ENCODE results near the gene CEBPE. TPM values are rescaled to one million over a fixed set of nuclear protein-coding genes. Genes with fewer than 3 reads are reported as not detected.

CEBPE gene
- total and polyA plus RNA-seq, 11 donors, result 0.18 to 0.32 (median 0.24) TPM; not detected in 8

GRCh38 chr14:23137813-23138535, 18.9 kb upstream of the CEBPE start:
- DNase-seq (no peak), ATAC-seq (no peak)
- H3K36me3 ChIP-seq, result peaks cover 0 to 29% (median 10%) of the 10 kb centered on the region in 9 donors
- intact Hi-C loops (cut with DNase I), result no loop called here
- peaks cover 0 to 24% (median 9%) of the 10 kb centered on the region in 12 donors for H3K4me1 ChIP-seq
- no peaks in the 10 kb centered on the region for H3K27me3 ChIP-seq
- 66 to 74% (median 70%) methylated on average over 6 of the region's 6 CpGs for WGBS, 4 donors
- H3K9me3 ChIP-seq, result no peaks in the 10 kb centered on the region
- no peak overlapping the region for H3K4me3 ChIP-seq
- peak overlapping the region in 4 of 12 donors; percentile 19 to 50 (median 28) for H3K27ac ChIP-seq
- TF ChIP-seq CTCF (IDR thresholded peaks at IDR 0.05) (no peak), POLR2A (IDR thresholded peaks at IDR 0.05) (no peak)

- no peaks in the 10 kb centered on the region for H3K9me3 ChIP-seq
- no peak for DNase-seq
- peak; percentile 34 to 65 (median 56) for ATAC-seq
- peaks cover 0 to 29% (median 10%) of the 10 kb centered on the region in 9 donors for H3K36me3 ChIP-seq
- peaks cover 0 to 17% (median 4%) of the 10 kb centered on the region in 12 donors for H3K4me1 ChIP-seq
- TF ChIP-seq POLR2A (IDR thresholded peaks at IDR 0.05) (no peak), CTCF (IDR thresholded peaks at IDR 0.05) (no peak)
- H3K27ac ChIP-seq, result peak overlapping the region in 4 of 12 donors; percentile 19 to 50 (median 28)
- intact Hi-C loops (cut with DNase I), result no loop called here
- WGBS, 4 donors, result 69 to 77% (median 73%) methylated on average over 9 to 11 of the region's 11 CpGs
- no peaks in the 10 kb centered on the region for H3K27me3 ChIP-seq
- H3K4me3 ChIP-seq, result no peak overlapping the region
Observed at GRCh38 chr14:23137192-23137812, 18.2 kb upstream of the CEBPE start.

GRCh38 chr14:23136566-23137133, 17.6 kb upstream of the CEBPE start:
- no peak overlapping the region for H3K4me3 ChIP-seq
- intact Hi-C loops (cut with DNase I), result no loop called here
- DNase-seq, result no peak
- H3K36me3 ChIP-seq, result peaks cover 0 to 29% (median 10%) of the 10 kb centered on the region in 9 donors
- H3K4me1 ChIP-seq, result peaks cover 0 to 12% (median under 1%) of the 10 kb centered on the region in 12 donors
- no peak for ATAC-seq
- 80 to 86% (median 82%) methylated on average over 16 of the region's 16 CpGs for WGBS, 4 donors
- TF ChIP-seq CTCF (IDR thresholded peaks at IDR 0.05) (no peak), POLR2A (IDR thresholded peaks at IDR 0.05) (no peak)
- H3K27me3 ChIP-seq, result no peaks in the 10 kb centered on the region
- no peaks in the 10 kb centered on the region for H3K9me3 ChIP-seq
- H3K27ac ChIP-seq, result no peak overlapping the region

- no peak for DNase-seq
- H3K4me3 ChIP-seq, result no peak overlapping the region
- H3K27ac ChIP-seq, result no peak overlapping the region
- intact Hi-C loops (cut with DNase I), result loop anchor here in 1 of 10 donors (5.0 kb wide), 1 partner anchor 39 kb away; no protein-coding TSS in a partner anchor
- H3K9me3 ChIP-seq, result no peaks in the 10 kb centered on the region
- 69 to 86% (median 73%) methylated on average over 8 of the region's 8 CpGs for WGBS, 4 donors
- TF ChIP-seq CTCF (IDR thresholded peaks at IDR 0.05) (no peak), POLR2A (IDR thresholded peaks at IDR 0.05) (no peak)
- H3K36me3 ChIP-seq, result peaks cover 0 to 27% (median 6%) of the 10 kb centered on the region in 9 donors
- H3K27me3 ChIP-seq, result no peaks in the 10 kb centered on the region
- ATAC-seq, result no peak
- H3K4me1 ChIP-seq, result peaks cover 0 to 15% (median 3%) of the 10 kb centered on the region in 12 donors
Observed at GRCh38 chr14:23132970-23133369, 13.9 kb upstream of the CEBPE start.
